Endothelial cell of umbilical vein (primary cell): ENCODE data around the gene NBEA. TPM values are rescaled to one million over a fixed set of nuclear protein-coding genes. Genes with fewer than 3 reads are reported as not detected.
A peak's percentile ranks its signal among the peaks of the same experiment; 100 is the strongest.
"Not testable (repeated sequence)": the region's sequence is repeated elsewhere in the genome, so short reads cannot be mapped to it uniquely, and the experiment has no call there.

Experiments used
- BruUV-seq: library from RNA; stranded (reverse); fragments of 400-500 nt; replicated peaks from 2 replicates; lab custom pipeline; 2021; lab: Mats Ljungman, UMichigan
- CTCF ChIA-PET: fragments of 300-600, 350-600 bp; sonication (Branson Sonifier 250); formaldehyde crosslinking; loops from one replicate; lab custom pipeline; 2021; ENCODE audit warnings: antibody characterized with exemption, inconsistent platforms; lab: Charles Lee
- POLR2A ChIA-PET: fragments of 300-600, 350-600 bp; sonication (Branson Sonifier 250); formaldehyde crosslinking; loops from one replicate; lab custom pipeline; 2021; ENCODE audit warnings: antibody characterized with exemption, inconsistent platforms; lab: Charles Lee
- DNase-seq: peaks from one replicate; pipeline ENCODE4 v3.0.0-alpha.2; 2011; ENCODE audit warnings: low read depth, low spot score
- FAIRE-seq: peaks from 2 replicates; lab custom pipeline; 2011; peaks lifted over from hg19 to GRCh38; lab: Jason Lieb, UNC
- H2AFZ ChIP-seq: 2 replicates; pipeline ENCODE4 v1.6.0; 2012; ENCODE audit warnings: low read depth, low read length, control low read depth, inconsistent platforms
- H3K27ac ChIP-seq: 2 replicates; pipeline ENCODE4 v1.5.1; 2011; ENCODE audit warnings: low read depth, mild to moderate bottlenecking, control low read depth, low read length, moderate library complexity; ENCODE audit not compliant: insufficient read depth
- H3K27me3 ChIP-seq, 2 experiments: 2 replicates each; pipeline versions ENCODE4 v1.6.0 to v1.6.1; 2011; ENCODE audit warnings: low read length in 2 of 2, mixed read lengths in 1 of 2; ENCODE audit not compliant: control insufficient read depth in 2 of 2, insufficient read depth in 2 of 2
- H3K36me3 ChIP-seq, 2 experiments: 2 replicates in 1 of 2; 3 replicates in 1 of 2; pipeline ENCODE4 v1.5.1; 2011; ENCODE audit warnings: low read length in 2 of 2, mild to moderate bottlenecking in 1 of 2, moderate library complexity in 1 of 2; ENCODE audit not compliant: control insufficient read depth in 2 of 2, insufficient read depth in 2 of 2; ENCODE audit errors: extremely low read depth in 1 of 2
- H3K4me1 ChIP-seq: 3 replicates; pipeline ENCODE4 v1.5.1; 2011; ENCODE audit warnings: mild to moderate bottlenecking, low read length; ENCODE audit not compliant: control insufficient read depth, insufficient read depth; ENCODE audit errors: extremely low read depth
- H3K4me2 ChIP-seq: 2 replicates; pipeline ENCODE4 v1.6.1; 2011; ENCODE audit warnings: low read length, control low read depth, mixed read lengths; ENCODE audit not compliant: insufficient read depth
- H3K4me3 ChIP-seq, 3 experiments: fragments of 200-600 bp in 1 of 3; sonication (generic), shearing (Covaris generic) in 1 of 3; replicated peaks in 1 of 3; 2 replicates each; pipeline ENCODE4 v1.5.1; 2011 to 2016; ENCODE audit warnings: control low read depth in 3 of 3, low read length in 3 of 3, mild to moderate bottlenecking in 2 of 3, inconsistent platforms in 1 of 3, low read depth in 1 of 3, moderate library complexity in 1 of 3; ENCODE audit not compliant: insufficient read depth in 1 of 3
- H3K79me2 ChIP-seq: 2 replicates; pipeline ENCODE4 v1.6.0; 2012; ENCODE audit warnings: low read length, inconsistent platforms; ENCODE audit not compliant: control insufficient read depth, insufficient read depth
- H3K9ac ChIP-seq: replicated peaks from 2 replicates; pipeline ENCODE3; 2011; ENCODE audit warnings: low read length, control low read depth; ENCODE audit not compliant: insufficient read depth; ENCODE audit errors: extremely low read depth
- H3K9me1 ChIP-seq: replicated peaks from 3 replicates; pipeline ENCODE4 v1.6.0; 2011; ENCODE audit warnings: mild to moderate bottlenecking, low read length; ENCODE audit not compliant: control insufficient read depth, insufficient read depth; ENCODE audit errors: extremely low read depth
- H3K9me3 ChIP-seq: replicated peaks from 2 replicates; pipeline ENCODE4 v1.5.1; 2012; ENCODE audit warnings: low read length, inconsistent platforms; ENCODE audit not compliant: control insufficient read depth, insufficient read depth
- H4K20me1 ChIP-seq: replicated peaks from 2 replicates; pipeline ENCODE3; 2011; ENCODE audit warnings: mild to moderate bottlenecking, low read length; ENCODE audit not compliant: control insufficient read depth, insufficient read depth; ENCODE audit errors: extremely low read depth
- EZH2 ChIP-seq: IDR thresholded peaks from 2 replicates; pipeline ENCODE4 v1.6.1; 2012; ENCODE audit warnings: borderline replicate concordance, low read depth, mild to moderate bottlenecking, moderate library complexity, low read length, inconsistent platforms; ENCODE audit not compliant: severe bottlenecking
- FOS ChIP-seq: IDR thresholded peaks from 2 replicates; pipeline ENCODE4 v1.6.1; 2011; ENCODE audit warnings: mild to moderate bottlenecking, low read length, moderate library complexity, borderline replicate concordance; ENCODE audit not compliant: insufficient read depth
- GATA2 ChIP-seq: IDR thresholded peaks from 2 replicates; pipeline ENCODE4 v1.7.0; 2011; ENCODE audit warnings: low read depth, mild to moderate bottlenecking, moderate library complexity, mixed read lengths, low read length; ENCODE audit not compliant: insufficient read length, insufficient read depth
- JUN ChIP-seq: IDR thresholded peaks from 2 replicates; pipeline ENCODE4 v1.6.1; 2011; ENCODE audit warnings: borderline replicate concordance, low read depth; ENCODE audit not compliant: insufficient read length, insufficient read depth
- MAX ChIP-seq: IDR thresholded peaks from 2 replicates; pipeline ENCODE4 v1.6.1; 2011; ENCODE audit not compliant: insufficient read depth, insufficient read length
- MYC ChIP-seq: IDR thresholded peaks from one replicate; pipeline ENCODE4 v1.6.1; 2011; ENCODE audit warnings: mild to moderate bottlenecking, low read depth, low read length
- POLR2A ChIP-seq: IDR thresholded peaks from 2 replicates; pipeline ENCODE4 v1.6.1; 2012; ENCODE audit warnings: low read depth, mild to moderate bottlenecking, control low read depth, low read length
- POLR2AphosphoS5 ChIP-seq: IDR thresholded peaks from 2 replicates; pipeline ENCODE4 v1.6.1; 2012; ENCODE audit warnings: low read depth, mild to moderate bottlenecking, control low read depth, low read length, moderate library complexity; ENCODE audit not compliant: insufficient read depth
- dilution Hi-C: fragments of 300-500 bp; cut with MboI; formaldehyde crosslinking; loops from one replicate; pipeline ENCODE4 v1.15.0; 2019; ENCODE audit warnings: low sequenced_read_pairs; ENCODE audit not compliant: extremely low pct_ligation_motif_present
- intact Hi-C: fragments of 100-400 bp; cut with micrococcal nuclease; formaldehyde crosslinking; loops from one replicate; pipeline ENCODE4 v1.10.0; 2022
- polyA plus RNA-seq, 4 experiments: library from polyadenylated mRNA; depleted of rRNA in 3 of 4; stranded (reverse) in 3 of 4; unstranded in 1 of 4; fragments of >200 nt; gene quantifications; 2 replicates each; pipeline versions ENCODE4 v1.2.1 to v1.2.3, GENCODE V29; 2011 to 2012; ENCODE audit warnings: missing spikeins in 1 of 4
- total RNA-seq: library from RNA; stranded (reverse); gene quantifications from 2 replicates; pipeline ENCODE4 v1.2.3, GENCODE V29; 2021

Gene NBEA
- total and polyA plus RNA-seq, 2 donors (not counting 3 experiments of a cell fraction or from before 2014, with no cell fraction given), result 3.0 to 4.8 TPM

- Histone ChIP-seq H3K9me1 (no peaks in the 10 kb centered on the region), H3K79me2 (no peaks in the 10 kb centered on the region), H3K9me3 (no peaks in the 10 kb centered on the region), H4K20me1 (no peaks in the 10 kb centered on the region), H3K4me2 (no peak overlapping the region), H3K27ac (no peak overlapping the region), H3K27me3 (no peaks in the 10 kb centered on the region), H2AFZ (no peak overlapping the region), H3K4me3 (no peak overlapping the region), H3K4me1 (no peaks in the 10 kb centered on the region), H3K9ac (no peak overlapping the region), H3K36me3 (no peaks in the 10 kb centered on the region)
- DNase-seq (no peak), FAIRE-seq (no peak)
- CTCF ChIA-PET, result interaction anchor here (1.1 kb wide), 1 partner anchor 9 kb away, joined by 3 read pairs; no protein-coding TSS in a partner anchor
- TF ChIP-seq MAX, result no peak
- no peak for TF ChIP-seq MYC
- BruUV-seq, result no TSS peak
- intact Hi-C loops, result no loop called here
- dilution Hi-C loops, result no loop called here
- POLR2A ChIA-PET, result no interaction called here
Observed at GRCh38 chr13:34964558-34964957, 22.5 kb downstream of the NBEA start.

GRCh38 chr13:34967851-34968562 is 25.9 kb downstream of the NBEA start:
- no peaks in the 10 kb centered on the region for H3K36me3 ChIP-seq
- H3K9me1 ChIP-seq, result no peaks in the 10 kb centered on the region
- no peaks in the 10 kb centered on the region for H4K20me1 ChIP-seq
- H3K4me2 ChIP-seq, result no peak overlapping the region
- H3K27ac ChIP-seq, result no peak overlapping the region
- ChIA-PET POLR2A (no interaction called here), CTCF (no interaction called here)
- no peaks in the 10 kb centered on the region for H3K27me3 ChIP-seq
- TF ChIP-seq MAX (no peak), EZH2 (no peak), MYC (no peak), POLR2A (no peak), FOS (no peak), GATA2 (no peak), POLR2AphosphoS5 (no peak), JUN (no peak)
- no peak overlapping the region for H3K9ac ChIP-seq
- FAIRE-seq (no peak), DNase-seq (peak; percentile 42)
- H3K4me3 ChIP-seq, result no peak overlapping the region
- no peaks in the 10 kb centered on the region for H3K4me1 ChIP-seq
- no peaks in the 10 kb centered on the region for H3K79me2 ChIP-seq
- no TSS peak for BruUV-seq
- intact Hi-C loops, result no loop called here
- H3K9me3 ChIP-seq, result no peaks in the 10 kb centered on the region
- H2AFZ ChIP-seq, result no peak overlapping the region
- dilution Hi-C loops, result no loop called here

- H3K27ac ChIP-seq, BruUV-seq, H3K9me1 ChIP-seq, H3K4me2 ChIP-seq, H3K4me3 ChIP-seq, H3K9ac ChIP-seq, DNase-seq, H3K4me1 ChIP-seq, H3K27me3 ChIP-seq, intact Hi-C loops, FAIRE-seq, H2AFZ ChIP-seq, H4K20me1 ChIP-seq, H3K36me3 ChIP-seq, dilution Hi-C loops, H3K9me3 ChIP-seq, POLR2A ChIA-PET, H3K79me2 ChIP-seq: not testable (repeated sequence)
- CTCF ChIA-PET, result interaction anchor here (1.4 kb wide), 1 partner anchor 194 kb away, joined by 3 read pairs; no protein-coding TSS in a partner anchor
Observed at GRCh38 chr13:34969539-34969938, 27.5 kb downstream of the NBEA start.
